Measurements from ENCODE around the gene IFT27.

DNA sequence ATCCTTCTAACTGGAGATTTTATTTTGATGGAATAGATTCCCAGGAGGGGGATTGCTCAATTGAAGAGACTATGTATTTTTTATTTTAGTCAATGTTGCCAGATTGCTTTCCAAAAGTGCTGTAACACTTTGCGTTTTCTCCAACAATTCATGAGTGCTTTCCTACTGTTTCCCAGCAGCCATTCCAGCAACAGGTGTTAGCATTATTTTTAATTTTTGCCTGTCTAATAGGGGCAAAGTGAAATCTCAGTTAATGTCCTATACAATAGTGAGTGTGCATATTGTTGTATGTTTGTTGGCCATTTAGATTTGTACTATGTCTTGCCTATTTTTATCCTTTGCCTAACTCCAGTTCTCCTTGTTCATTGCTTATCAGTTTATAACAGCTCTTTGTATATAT lies 60.3 kb downstream of the IFT27 start:
- TF ChIP-seq, protein P1, sequence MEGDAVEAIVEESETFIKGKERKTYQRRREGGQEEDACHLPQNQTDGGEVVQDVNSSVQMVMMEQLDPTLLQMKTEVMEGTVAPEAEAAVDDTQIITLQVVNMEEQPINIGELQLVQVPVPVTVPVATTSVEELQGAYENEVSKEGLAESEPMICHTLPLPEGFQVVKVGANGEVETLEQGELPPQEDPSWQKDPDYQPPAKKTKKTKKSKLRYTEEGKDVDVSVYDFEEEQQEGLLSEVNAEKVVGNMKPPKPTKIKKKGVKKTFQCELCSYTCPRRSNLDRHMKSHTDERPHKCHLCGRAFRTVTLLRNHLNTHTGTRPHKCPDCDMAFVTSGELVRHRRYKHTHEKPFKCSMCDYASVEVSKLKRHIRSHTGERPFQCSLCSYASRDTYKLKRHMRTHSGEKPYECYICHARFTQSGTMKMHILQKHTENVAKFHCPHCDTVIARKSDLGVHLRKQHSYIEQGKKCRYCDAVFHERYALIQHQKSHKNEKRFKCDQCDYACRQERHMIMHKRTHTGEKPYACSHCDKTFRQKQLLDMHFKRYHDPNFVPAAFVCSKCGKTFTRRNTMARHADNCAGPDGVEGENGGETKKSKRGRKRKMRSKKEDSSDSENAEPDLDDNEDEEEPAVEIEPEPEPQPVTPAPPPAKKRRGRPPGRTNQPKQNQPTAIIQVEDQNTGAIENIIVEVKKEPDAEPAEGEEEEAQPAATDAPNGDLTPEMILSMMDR (IDR thresholded peaks at IDR 0.05) = no peak
- no peak for TF ChIP-seq POLR2A (IDR thresholded peaks at IDR 0.05)

Data from uterus (tissue), 2 donors.